ENCODE measurements around the gene LRP8. TPM values are rescaled to one million over a fixed set of nuclear protein-coding genes. Genes with fewer than 3 reads are reported as not detected.

LRP8 gene
- total and polyA plus RNA-seq, 2 experiments from 2014 or later: 2.4 to 2.7 TPM

GRCh38 chr1:53366901-53367502 lies 39.1 kb upstream of the LRP8 start:
- TF ChIP-seq CTCF (IDR thresholded peaks at IDR 0.05; ENCODE audit: poor library complexity) (no peak), EZH2phosphoT487 (IDR thresholded peaks at IDR 0.05; ENCODE audit: low read depth, severe bottlenecking, unreplicated experiment) (no peak), EZH2 (IDR thresholded peaks at IDR 0.05; ENCODE audit: borderline replicate concordance) (no peak)
- Histone ChIP-seq H3K79me2 (no peaks in the 10 kb centered on the region), H3K4me3 (no peak overlapping the region), H2AFZ (no peak overlapping the region), H4K20me1 (ENCODE audit: insufficient read depth, poor library complexity, severe bottlenecking) (no peaks in the 10 kb centered on the region), H3K36me3 (replicated peaks; ENCODE audit: insufficient read depth, low read depth) (no peaks in the 10 kb centered on the region), H3K9me3 (ENCODE audit: low read depth) (no peaks in the 10 kb centered on the region), H3K27me3 (peaks cover 3% of the 10 kb centered on the region), H3K4me2 (no peak overlapping the region), H3K4me1 (ENCODE audit: insufficient read depth) (no peaks in the 10 kb centered on the region), H3K9me2 (replicated peaks; ENCODE audit: insufficient read depth) (no peaks in the 10 kb centered on the region), H3K27ac (no peak overlapping the region)
- DNase-seq (ENCODE audit: low spot score): no peak
- 78% methylated on average over 12 of the region's 12 CpGs for WGBS (ENCODE audit: low lambda C conversion rate, missing lambda C conversion rate)

GRCh38 chr1:53365437-53366063 lies 37.7 kb upstream of the LRP8 start:
- Histone ChIP-seq H3K4me1 (ENCODE audit: insufficient read depth) (no peaks in the 10 kb centered on the region), H3K4me2 (no peak overlapping the region), H3K27ac (no peak overlapping the region), H3K9me3 (ENCODE audit: low read depth) (no peaks in the 10 kb centered on the region), H3K36me3 (replicated peaks; ENCODE audit: insufficient read depth, low read depth) (no peaks in the 10 kb centered on the region), H3K9me2 (replicated peaks; ENCODE audit: insufficient read depth) (no peaks in the 10 kb centered on the region), H3K4me3 (no peak overlapping the region), H2AFZ (no peak overlapping the region), H3K27me3 (no peaks in the 10 kb centered on the region), H4K20me1 (ENCODE audit: insufficient read depth, poor library complexity, severe bottlenecking) (no peaks in the 10 kb centered on the region), H3K79me2 (no peaks in the 10 kb centered on the region)
- 82% methylated on average over 12 of the region's 12 CpGs for WGBS (ENCODE audit: low lambda C conversion rate, missing lambda C conversion rate)
- no peak for DNase-seq (ENCODE audit: low spot score)
- TF ChIP-seq EZH2 (IDR thresholded peaks at IDR 0.05; ENCODE audit: borderline replicate concordance): no peak

DNA sequence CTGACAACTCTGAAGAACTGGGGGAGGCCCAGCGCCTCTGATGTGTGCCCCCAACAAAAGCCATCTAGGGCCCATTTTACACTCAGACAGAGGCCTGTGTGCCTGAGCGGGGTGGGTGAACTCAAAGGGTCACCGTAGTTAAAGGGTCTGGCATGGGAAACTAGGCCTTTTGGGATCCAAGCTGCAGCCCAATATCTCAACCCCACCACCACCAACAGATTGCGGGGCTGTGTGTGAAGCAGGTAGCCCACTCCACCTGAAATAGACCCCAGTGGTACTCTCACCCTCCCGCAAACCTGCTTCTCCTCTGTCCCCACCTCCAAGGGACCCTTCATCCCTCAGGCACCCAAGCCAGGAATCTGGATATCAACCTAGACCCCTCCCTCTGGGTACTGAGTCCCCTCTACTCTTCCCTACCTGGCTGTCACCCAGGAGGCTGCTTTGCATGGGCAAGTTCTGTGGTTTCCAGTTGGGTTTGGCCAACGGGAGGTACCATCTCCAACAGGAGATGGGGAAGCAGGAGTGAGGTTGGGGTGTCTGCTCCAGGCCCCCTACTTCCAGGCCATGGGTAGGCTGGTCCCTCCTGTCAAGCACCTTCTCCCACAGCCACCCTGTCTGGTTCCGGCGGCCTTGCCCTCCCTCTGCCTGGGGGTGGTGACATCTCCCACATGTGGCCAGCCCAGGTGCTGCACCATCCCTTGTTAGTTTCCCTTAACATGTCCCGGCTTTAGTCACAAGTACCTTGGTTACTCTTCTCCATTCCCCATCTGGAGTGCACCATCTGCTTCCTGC lies 35.2 kb upstream of the LRP8 start:
- Histone ChIP-seq H3K9me2 (replicated peaks; ENCODE audit: insufficient read depth) (no peaks in the 10 kb centered on the region), H3K4me2 (no peak overlapping the region), H3K4me1 (ENCODE audit: insufficient read depth) (no peaks in the 10 kb centered on the region), H3K79me2 (no peaks in the 10 kb centered on the region), H3K27me3 (no peaks in the 10 kb centered on the region), H4K20me1 (ENCODE audit: insufficient read depth, poor library complexity, severe bottlenecking) (no peaks in the 10 kb centered on the region), H3K27ac (no peak overlapping the region), H3K9me3 (ENCODE audit: low read depth) (peaks cover 2% of the 10 kb centered on the region), H2AFZ (no peak overlapping the region), H3K4me3 (no peak overlapping the region), H3K36me3 (replicated peaks; ENCODE audit: insufficient read depth, low read depth) (no peaks in the 10 kb centered on the region)
- DNase-seq (ENCODE audit: low spot score): no peak
- WGBS (ENCODE audit: low lambda C conversion rate, missing lambda C conversion rate): 84% methylated on average over 9 of the region's 9 CpGs
- TF ChIP-seq EZH2 (IDR thresholded peaks at IDR 0.05; ENCODE audit: borderline replicate concordance) (no peak), EZH2phosphoT487 (IDR thresholded peaks at IDR 0.05; ENCODE audit: low read depth, severe bottlenecking, unreplicated experiment) (no peak), CTCF (IDR thresholded peaks at IDR 0.05; ENCODE audit: poor library complexity) (no peak)

- H3K9me2 ChIP-seq (replicated peaks; ENCODE audit: insufficient read depth): no peaks in the 10 kb centered on the region
- WGBS (ENCODE audit: low lambda C conversion rate, missing lambda C conversion rate): 76% methylated on average over 2 of the region's 2 CpGs
Observed at GRCh38 chr1:53362270-53362669, 34.4 kb upstream of the LRP8 start.

More at GRCh38 chr1:53362270-53362669, 34.4 kb upstream of the LRP8 start:
- Histone ChIP-seq H3K79me2 (no peaks in the 10 kb centered on the region), H4K20me1 (ENCODE audit: insufficient read depth, poor library complexity, severe bottlenecking) (no peaks in the 10 kb centered on the region), H3K27ac (no peak overlapping the region), H2AFZ (no peak overlapping the region), H3K36me3 (replicated peaks; ENCODE audit: insufficient read depth, low read depth) (no peaks in the 10 kb centered on the region), H3K4me3 (no peak overlapping the region), H3K9me3 (ENCODE audit: low read depth) (peaks cover 6% of the 10 kb centered on the region), H3K4me1 (ENCODE audit: insufficient read depth) (no peaks in the 10 kb centered on the region), H3K4me2 (no peak overlapping the region), H3K27me3 (no peaks in the 10 kb centered on the region)
- no peak for DNase-seq (ENCODE audit: low spot score)
- TF ChIP-seq EZH2 (IDR thresholded peaks at IDR 0.05; ENCODE audit: borderline replicate concordance): no peak
- TF ChIP-seq CTCF (IDR thresholded peaks at IDR 0.05; ENCODE audit: poor library complexity): no peak
- TF ChIP-seq EZH2phosphoT487 (IDR thresholded peaks at IDR 0.05; ENCODE audit: low read depth, severe bottlenecking, unreplicated experiment): no peak

Data from hepatocyte (in vitro differentiated cells).